T-helper 2 cell treated with Interferon-gamma antibody and Interleukin-4, amounts not matched to agents 100 ng/mL and 5 ng/mL, for 36 hours (primary cell): ENCODE results near the gene HMX1. TPM values are rescaled to one million over a fixed set of nuclear protein-coding genes. Genes with fewer than 3 reads are reported as not detected.

Experiments
- intact Hi-C: fragments of 100-400 bp; cut with micrococcal nuclease; formaldehyde crosslinking; loops from one replicate; pipeline ENCODE4 v1.15.1; 2023
- total RNA-seq: library from RNA; stranded (reverse); gene quantifications from 2 replicates; pipeline ENCODE4 v1.2.3, GENCODE V29; 2022

Gene HMX1
- total RNA-seq, 1 donor from 2014 or later = not detected

DNA sequence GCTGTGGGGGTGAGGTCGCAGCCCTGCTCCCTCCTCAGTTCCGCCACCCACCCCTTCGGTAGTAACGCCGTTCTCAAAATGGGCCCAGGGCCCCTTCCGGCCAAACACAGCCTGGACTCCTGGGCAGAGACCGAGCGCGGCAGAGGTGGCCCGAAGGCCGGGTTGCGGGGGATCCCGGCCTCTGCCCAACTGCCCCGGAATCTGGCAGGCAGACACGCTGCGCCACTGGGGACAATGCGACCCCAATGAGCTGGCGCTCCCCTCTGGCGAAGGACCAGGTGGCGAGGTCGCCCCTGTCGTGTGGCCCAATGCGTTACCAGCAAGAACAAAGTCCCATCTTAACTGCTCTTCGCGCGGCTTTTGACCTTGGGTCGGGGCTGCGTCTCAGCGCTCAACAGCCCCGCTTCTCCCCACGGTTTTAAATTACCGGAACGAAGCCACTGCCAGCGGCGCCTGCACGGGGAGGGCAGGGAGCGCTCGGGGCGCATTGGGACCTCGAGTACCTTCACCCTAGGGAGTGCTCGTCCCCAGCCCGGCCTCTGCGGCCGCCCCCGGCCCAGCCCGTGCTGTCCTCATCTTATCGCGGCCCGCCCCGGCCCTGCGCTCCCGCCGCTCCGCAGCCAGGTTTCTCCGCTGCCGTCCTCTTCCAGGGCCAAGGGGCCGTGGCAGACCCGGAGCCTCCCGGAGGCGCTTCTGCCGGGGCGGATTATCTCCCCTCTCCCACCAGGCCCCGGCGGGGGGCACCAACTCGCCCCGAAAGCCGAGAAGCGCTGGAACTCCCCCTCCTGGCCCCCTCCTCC, 22.2 kb upstream of the HMX1 start:
- intact Hi-C loops = loop anchor here (1.0 kb wide), 1 partner anchor 36 kb away; no protein-coding TSS in a partner anchor

DNA sequence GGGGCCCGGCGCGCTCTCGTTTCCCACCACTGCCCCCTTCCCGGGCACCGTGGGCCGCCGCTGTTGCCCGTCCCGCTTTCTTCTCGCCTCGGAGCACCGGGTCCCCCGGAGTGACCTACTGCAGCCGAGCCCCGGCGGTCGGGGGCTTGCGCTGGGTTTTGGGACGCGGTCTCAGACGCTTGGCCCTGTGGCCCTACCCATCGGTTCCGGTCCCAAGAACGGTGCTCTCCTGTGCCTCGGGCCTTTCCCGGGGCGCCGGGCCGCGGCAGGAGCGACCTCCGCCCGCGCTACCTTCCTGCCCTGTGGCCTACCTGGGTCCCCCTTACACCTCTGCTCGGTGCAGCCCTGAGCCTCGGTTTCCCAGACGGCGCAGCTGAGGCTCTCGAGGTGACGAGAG, 21.6 kb upstream of the HMX1 start:
- intact Hi-C loops = no loop called here

DNA sequence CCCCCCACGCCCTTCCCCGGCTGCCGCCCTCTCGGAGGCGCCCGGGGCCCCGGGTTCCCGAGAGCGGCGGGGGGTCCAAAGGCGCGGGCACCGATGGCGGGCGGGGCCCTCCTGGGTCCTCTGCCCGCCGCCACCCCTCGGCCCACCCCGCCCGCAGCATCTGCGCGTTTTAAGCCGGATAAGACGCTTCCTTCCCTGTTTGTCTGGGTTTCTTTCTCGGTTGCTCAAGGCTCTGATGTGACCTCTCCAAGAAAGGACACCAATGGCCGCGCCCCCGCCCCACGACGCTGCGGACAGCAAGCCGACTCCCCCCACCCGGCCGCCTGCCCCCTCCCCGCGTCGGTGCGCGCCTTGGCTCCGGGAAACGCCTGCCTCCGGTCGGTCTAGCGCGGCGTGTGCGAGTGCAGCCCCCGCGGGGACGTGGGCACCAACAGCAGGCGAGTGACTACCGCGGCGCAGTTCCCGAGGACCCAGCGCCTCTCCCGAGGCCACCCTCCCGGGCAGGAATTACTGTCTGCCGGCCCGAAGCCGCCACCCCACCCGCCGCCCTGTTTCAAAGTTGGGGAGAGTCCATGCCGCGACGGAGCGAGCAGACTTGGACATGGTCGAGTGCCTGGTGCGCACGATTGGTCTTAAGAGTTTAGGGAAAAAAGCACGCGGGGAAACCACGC, 21.1 kb upstream of the HMX1 start:
- intact Hi-C loops = no loop called here

DNA sequence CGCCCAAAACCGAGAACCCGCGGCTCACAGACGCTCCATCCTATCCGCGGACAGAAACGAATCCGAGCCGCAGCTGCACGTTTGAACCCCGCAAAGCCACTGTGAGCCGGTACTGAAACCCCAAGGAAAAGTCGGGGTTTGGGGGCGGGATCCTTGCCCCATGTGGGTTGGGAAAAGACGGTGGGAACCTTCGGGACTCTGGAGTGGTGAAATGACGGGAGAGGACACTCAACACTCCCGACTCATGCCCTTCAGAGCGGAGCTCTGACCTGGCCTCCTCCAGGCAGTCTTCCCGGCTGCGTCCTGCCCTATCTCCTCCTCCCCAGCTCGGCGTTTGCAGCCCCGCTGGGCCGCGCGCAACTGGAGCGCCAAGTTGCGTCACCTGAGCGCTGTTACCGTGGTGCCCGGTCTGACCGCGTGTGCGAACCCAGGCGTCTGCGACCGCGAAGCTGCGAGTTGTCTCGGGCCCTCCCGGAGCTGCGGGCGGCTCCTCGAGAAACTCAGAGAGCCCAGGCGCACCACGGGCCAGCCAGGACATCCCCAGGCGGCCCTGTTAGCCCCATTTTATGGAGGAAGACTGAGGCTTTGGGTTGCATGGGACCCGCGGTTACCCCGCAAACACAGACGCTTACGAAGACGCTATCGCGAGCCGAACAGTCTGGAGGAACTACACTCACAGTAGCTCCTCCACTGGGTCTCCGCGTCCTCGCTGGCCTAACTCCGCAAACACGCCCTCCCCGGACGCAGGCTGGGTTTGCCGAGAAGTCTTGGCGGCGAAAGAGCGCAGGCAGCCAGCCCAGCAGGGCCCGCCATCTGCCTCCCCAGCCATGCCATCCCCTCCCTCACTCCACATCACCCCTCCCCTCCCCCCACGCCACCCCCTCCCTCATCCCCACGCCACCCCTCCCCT, 20.3 kb upstream of the HMX1 start:
- intact Hi-C loops = no loop called here

DNA sequence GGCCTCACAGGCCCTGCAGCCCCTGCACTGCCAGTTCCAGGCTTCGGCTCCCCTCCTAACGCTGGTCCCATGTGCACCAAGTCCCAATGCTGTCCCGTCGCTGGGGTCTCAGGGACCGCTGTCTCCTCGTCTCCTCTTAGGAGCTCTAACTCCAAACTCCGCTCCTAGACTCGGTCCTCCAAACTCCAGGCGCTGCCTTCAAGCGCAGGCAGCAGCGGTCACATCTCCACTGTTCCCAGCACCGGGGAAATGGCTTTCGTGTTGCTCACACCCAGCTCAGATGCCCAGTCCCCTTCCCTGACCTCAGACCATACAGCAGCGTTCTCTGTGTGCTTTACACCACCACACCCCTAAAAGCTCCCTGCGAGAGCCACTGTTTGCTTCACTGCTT, 19.6 kb upstream of the HMX1 start:
- intact Hi-C loops = no loop called here

DNA sequence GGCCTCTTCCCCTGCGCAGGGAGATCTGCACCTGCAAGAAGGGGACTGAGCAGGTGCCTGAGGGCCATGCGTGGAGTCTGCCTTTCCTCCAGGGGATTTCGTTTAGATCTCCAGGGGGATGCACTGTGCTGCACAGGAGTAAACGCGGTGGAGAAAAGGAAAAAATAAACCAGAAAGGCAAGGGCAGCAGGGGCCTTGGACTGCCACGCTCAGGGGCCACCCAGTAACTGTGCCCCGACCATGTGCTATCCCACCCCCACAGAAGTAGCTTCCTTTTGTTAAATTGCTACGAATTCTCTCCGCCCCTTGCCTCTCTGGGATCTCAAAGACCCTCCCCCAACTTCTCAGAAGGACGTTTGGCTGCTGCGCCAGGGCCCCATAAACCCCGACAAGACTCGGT, 17.2 kb upstream of the HMX1 start:
- intact Hi-C loops = no loop called here

DNA sequence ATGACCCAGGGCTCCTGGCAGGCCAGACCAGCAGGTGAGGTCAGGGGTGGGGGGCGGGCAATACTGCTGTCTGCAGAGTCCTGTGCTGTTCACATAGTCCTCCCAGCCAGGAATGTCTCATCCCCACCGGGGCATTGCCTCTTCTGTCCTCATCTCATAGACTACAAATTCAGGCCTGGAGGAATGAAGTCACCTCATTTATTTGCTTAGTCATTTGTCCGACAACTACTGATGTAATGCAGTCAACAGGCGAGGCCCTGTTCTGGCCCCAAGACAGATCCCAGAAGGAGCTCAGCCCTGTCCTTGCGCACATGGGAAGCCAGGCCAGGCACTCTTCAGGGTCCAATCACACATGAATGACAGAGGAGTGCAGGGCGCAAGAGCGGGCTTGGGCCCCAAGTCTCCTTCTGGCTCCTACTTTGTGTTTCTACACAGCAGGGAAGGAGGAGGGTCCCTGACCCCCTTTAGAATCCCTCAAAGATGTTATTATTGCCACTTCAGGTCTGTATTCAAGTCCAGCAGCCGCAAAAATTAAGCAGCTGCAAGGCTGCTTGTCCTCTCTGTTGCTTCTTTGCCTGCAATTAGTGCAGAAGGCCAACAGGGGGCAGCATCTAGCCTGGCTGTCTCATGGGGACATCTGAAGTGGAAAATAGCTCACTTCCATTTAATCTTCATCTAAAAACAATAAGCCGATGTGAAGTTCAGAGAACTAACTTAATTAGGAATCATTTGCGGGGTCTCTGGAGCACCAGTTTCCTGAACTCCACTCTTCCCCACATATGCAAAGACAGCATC, 15.2 kb upstream of the HMX1 start:
- intact Hi-C loops = no loop called here

DNA sequence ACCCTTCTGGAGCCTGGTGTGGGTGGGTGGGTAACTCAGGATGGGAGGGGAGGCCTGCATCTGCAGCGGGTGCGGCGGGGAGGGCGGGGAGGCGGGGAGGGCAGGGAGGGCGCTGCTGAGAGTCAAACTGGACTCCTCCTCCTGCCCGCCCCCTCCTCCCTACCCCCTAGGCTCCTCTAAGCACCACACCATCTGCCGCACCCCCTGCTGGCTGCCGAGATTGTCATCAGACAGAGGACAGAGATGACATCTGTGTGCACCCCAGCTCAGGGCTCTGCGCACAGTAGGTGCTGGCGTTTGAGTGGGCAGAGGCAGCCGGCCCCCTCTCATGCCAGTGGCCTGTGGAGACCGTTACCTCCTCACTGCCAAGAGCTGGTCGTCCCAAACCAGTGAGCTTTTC, 10.6 kb upstream of the HMX1 start:
- intact Hi-C loops = no loop called here

DNA sequence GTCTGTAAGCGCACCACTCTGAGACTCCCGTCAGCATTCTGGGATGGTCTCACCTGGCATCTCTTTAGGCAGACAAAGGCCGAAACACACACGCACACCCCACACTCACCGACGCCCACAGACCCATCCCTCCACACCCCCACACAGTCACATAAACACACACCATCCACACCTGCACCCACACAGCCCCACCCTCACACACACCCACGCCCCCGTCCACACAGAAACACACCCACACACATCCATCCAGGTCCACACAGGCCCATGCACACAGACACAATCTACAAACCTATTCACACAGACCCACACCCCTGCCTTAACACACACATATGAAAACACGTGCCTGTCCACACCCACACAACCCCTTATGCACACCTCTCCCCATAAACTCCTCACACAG, 9.2 kb upstream of the HMX1 start:
- intact Hi-C loops = no loop called here

DNA sequence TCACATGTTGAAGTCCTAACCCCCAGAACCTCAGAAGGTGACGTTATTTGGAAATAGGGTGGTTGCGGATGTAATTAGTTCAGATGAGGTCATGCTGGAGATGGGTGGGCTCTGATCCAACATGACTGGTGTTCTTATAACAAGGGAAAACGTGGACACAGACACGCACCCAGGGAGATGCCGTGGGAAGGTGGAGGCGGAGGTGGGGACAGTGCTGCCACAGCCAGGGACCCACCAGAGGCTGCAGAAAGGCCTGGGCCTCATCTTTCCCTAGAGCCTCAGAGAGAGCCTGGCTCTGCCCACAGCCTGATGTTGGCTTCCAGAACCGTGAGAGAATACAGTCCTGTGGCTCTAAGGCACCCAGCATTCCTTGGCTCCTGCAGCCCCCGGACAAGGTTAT, 7.9 kb upstream of the HMX1 start:
- intact Hi-C loops = no loop called here

DNA sequence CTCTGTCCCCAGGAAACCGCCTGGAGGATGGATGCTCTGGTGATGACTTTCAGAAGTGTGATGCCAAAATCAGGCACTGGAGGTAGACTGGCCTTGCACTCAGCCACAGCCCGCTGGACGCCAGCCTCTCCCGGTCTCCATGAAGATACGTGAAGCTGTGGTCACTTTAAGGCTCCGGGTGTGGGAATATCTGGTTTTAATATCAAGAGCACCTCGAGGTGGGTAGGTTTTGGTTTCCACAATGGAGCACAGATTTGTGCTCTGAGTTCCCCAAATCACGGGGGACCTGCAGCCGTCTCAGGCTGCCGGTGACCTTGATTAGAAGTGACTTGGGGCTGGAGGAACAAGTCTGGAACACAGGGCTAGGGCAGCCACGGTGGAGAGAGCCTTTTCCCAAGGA, 6.8 kb upstream of the HMX1 start:
- intact Hi-C loops = no loop called here

DNA sequence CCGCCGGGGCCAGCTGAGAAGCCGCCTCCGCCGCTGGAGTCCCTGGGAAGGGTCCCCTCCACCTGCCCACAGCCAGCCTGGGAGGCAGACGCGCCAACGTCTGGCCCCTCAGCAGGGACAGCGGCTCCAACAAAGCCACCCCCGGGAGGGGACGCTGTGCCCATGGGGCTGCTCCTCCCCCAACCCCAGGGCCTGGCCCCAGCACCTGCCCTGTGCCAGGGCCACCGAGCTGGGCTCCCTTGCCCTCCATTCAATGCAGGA, 6.1 kb upstream of the HMX1 start:
- intact Hi-C loops = no loop called here

DNA sequence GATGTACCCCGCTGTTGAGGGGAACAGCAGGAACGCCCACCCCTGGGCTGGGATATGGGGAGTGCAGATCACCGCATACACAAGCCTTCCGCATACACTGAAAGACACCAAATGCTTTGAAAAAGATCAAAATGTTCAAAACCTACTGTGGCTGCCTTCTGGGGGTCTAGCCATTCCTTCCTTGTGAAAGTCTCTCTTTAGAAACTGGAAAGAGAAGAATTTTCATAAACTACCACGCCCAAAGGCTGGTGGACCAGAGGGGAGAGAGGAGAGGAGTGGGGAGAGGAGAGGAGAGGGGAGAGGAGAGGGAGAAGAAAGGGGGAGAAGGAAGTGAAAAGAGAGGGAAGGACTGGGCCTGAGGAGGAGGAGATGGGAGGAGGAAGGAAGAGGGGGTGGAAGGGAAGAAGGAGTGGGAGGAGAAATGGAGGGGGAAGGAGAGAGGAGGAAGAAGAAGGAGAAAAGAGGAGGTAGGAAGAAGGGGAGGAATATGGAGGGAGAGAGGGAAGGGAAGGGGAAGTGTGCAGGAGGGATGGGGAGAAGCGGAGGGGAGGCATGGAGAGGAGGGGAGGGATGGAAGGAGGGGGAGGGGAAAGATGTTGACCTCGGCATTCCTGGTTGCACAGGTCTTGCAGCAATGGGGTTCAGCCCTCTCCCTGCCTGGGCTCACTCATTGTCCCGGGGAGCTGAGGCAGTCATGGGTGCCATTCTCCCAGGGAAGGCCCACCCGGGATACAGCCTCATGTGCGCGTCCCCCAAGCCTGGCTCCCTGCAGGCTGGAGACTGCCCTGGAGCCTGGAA, 5.5 kb upstream of the HMX1 start:
- intact Hi-C loops = no loop called here

DNA sequence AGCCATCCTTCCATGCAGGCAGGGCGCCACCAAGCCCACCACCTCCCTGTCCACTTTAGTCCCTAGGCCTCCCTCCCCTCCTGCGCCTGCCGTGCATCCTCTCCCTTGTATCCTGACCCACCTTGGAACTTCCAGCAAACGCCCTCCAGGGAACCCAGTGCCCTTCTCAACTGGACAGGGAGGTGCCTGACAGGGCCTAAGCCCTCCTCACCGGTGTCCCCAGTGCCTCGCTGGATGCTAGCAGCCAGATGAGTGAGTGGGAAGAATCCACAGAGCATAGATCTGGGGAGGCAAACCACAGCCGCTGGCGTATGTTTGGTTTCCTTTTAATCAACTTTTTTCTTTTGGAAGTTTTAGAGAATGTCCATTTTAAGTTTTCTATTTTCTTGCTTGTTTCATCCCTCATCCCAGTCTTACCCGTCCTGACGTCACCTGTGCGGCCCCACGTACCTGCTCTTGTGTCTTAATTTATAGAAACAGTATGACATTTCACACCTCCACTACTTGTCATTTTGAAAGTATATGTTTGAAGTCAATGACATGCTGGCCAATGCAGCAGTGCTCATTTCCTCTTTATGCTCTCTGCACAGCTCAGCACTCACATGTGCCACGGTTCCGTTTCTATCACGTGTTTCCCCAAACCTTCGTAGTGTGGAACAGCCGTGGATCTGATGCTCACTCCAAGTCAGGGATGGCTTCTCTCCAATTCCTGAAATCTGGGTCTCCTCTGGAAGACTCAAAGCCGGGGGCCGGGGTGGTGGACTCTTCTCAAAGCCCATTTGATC, 3.4 kb upstream of the HMX1 start:
- intact Hi-C loops = no loop called here

DNA sequence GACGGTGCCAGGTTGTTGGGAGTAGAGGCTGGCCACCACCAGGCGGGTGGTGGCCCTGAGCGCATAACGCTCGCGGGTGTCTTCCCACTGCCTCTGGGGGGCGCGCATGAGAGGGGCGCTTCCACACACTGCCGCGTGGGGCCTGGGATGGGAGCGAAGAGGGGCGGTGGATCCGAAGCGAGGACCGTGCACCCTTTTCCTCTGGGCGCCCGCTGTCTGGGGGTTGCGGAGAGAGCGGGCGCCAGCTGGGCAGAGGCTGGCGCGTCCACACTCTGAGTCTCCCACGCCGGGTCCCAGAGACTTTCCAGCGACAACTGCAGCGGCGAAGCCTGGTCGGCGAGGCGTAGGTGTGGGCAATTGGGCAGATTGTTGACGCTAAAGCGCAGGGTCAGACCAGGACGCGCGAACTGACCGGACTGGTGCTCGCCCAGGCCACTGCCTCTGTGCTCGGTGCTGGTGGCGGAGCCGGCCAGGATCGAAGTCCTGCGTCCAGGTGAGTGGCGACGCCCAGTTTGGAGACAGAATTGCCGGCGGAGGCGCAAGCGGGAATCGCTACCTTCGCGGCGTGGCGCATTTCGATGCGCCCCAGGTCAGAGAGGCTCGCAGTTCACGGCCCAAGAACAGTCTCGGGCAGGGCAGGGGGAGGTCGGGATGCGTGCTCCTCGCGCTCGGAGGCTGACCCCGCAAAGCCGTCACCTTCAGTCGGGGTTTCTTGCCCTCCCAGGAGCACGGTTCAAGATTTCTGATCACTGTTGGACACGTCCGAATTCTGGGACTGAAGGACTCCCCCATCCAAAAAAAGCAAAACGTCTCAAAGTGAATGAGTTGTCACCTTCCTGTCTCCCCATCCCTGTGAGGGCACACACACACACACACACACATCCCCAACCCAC, 2.6 kb upstream of the HMX1 start:
- intact Hi-C loops = no loop called here

DNA sequence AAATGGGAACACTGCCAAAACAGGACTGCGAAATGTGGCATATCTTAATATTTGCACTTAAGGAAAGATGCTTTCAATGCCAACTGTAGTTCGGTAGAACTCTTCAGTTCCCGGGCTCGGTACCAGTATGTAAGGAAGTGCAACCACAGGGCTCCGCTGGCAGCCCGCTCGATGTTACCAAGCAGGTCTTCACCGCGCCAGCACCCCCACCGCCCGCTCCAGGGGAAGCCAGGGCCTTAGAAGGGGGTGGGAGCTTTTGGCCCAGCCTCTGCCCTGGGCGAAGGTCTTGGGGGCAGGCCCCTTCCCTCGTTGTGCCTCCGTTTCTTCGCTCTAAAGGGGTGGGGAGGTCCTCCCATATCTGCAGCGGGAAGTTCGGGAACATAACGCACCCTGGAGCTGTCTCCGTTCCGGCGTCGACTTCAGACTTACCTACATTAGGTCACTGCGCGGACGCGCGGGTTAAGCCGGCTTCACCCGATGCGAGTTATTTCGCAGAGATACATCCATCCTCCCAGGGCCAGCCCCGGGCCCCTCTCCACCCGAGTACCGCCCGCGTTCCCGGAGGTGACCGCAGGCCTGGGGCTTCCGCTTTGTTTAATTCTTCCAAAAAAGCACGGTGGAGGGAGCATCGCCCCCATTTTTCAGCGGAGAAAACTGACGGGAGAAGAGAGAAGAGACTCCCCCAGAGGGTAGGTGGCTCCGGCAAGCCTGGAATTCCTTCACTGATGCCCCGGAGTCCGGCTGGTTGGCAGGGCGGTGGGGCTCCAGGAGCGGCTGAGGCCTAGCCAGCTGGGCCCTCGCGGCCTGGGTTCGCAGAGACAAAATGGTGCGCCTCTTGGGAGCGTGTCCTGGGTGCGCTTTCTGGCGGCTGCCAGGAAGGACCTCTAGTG, 1.0 kb upstream of the HMX1 start:
- intact Hi-C loops = no loop called here

DNA sequence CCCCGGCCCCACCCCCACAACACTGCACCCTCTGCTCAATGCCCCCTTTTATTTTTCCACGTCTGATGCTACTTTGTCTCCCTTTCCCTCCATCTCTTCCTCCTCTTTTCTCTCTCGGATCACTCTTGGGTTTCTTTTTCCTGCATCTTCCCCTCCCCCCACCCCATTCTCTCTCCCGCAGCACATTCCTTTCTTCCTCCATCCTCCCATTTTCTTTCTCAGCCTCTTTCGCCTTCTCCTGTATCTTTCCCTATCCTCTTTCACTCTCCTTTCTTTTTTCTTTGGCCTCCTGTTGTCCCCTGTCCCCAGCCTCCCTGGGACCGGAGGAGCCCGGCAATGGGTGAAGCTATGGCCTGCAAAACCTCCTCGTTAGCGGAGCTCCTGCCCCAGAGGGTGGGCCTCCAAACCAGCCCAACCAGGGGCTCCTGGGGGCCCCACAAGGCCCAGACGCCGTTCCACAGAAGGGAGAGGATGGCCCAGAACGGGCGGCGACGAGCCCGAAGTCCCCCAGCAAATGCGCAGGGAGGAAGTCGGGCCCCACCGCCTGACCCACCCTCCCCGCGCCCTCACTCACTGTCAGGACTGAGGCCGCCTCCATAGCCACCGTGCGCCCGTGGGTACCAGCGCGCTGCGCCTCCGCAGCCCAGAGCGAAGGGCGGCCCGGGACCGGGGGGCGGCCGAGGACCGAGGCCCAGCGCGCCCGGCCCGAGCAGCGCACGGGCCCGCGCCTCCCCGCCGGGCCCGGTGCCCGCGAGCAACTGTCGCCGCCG, 807 bp downstream of the HMX1 start:
- intact Hi-C loops = no loop called here
